ENCODE results near the gene MSH5. TPM values are rescaled to one million over a fixed set of nuclear protein-coding genes. Genes with fewer than 3 reads are reported as not detected.

The MSH5 gene
- total RNA-seq, 2 experiments from 2014 or later: 104 to 218 TPM

DNA sequence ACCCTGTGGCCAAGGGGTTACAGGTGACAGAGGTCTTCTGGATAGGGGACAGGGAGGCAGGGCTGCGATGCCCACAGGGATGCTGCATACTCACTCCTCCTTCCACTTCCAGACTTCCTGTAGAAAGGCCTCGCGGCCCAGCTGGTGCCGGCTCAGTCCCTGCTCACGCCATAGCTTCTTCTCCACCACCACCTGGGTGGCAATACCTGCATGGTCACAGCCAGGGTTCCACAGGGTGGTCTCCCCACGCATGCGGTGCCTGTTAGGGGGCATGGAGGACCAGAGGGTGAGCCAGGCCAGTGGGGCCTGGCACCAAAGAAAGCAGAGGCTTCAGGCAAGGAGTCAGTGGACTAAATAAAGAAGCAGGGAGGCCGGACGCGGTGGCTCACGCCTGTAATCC, 45.7 kb downstream of the MSH5 start:
- Histone ChIP-seq H3K79me2 (ENCODE audit: insufficient read depth, low read depth, low read length) (peaks cover 10% of the 10 kb centered on the region; the same call in 1 of the 2 replicates), H3K27ac (ENCODE audit: low read depth, low read length, poor library complexity, severe bottlenecking) (no peak overlapping the region), H3K36me3 (ENCODE audit: insufficient read depth, low read length) (peaks cover 90% of the 10 kb centered on the region), H3K9me3 (ENCODE audit: low read length) (no peaks in the 10 kb centered on the region), H2AFZ (ENCODE audit: low read length) (no peak overlapping the region), H3K4me1 (ENCODE audit: insufficient read depth, low read length, poor library complexity, severe bottlenecking) (peaks cover 25% of the 10 kb centered on the region), H3K4me3 (ENCODE audit: low read depth, low read length, poor library complexity, severe bottlenecking) (no peak overlapping the region), H4K20me1 (ENCODE audit: insufficient read depth, low read length) (no peaks in the 10 kb centered on the region), H3K9me2 (ENCODE audit: insufficient read depth, low read length) (no peaks in the 10 kb centered on the region), H3K4me2 (ENCODE audit: low read length) (no peak overlapping the region)
- DNase-seq (ENCODE audit: low spot score): no peak
- ChIA-PET POLR2A (interaction anchor here (0.6 to 0.7 kb wide), 2 partner anchors 21 to 380 kb away, joined by 3 to 6 read pairs; partner anchors contain the start of gene LSM2), CTCF (ENCODE audit: unreplicated experiment) (no interaction called here)
- no TSS peak for BruUV-seq (replicated peaks)
- intact Hi-C loops (cut with micrococcal nuclease; ENCODE audit: unreplicated experiment): loop anchor here (5.0 kb wide), 2 partner anchors 43 to 163 kb away; partner anchors contain the start of genes MSH5 and PRRC2A
- TF ChIP-seq, protein P1, sequence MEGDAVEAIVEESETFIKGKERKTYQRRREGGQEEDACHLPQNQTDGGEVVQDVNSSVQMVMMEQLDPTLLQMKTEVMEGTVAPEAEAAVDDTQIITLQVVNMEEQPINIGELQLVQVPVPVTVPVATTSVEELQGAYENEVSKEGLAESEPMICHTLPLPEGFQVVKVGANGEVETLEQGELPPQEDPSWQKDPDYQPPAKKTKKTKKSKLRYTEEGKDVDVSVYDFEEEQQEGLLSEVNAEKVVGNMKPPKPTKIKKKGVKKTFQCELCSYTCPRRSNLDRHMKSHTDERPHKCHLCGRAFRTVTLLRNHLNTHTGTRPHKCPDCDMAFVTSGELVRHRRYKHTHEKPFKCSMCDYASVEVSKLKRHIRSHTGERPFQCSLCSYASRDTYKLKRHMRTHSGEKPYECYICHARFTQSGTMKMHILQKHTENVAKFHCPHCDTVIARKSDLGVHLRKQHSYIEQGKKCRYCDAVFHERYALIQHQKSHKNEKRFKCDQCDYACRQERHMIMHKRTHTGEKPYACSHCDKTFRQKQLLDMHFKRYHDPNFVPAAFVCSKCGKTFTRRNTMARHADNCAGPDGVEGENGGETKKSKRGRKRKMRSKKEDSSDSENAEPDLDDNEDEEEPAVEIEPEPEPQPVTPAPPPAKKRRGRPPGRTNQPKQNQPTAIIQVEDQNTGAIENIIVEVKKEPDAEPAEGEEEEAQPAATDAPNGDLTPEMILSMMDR (conservative IDR thresholded peaks at IDR 0.05; ENCODE audit: low read length): no peak

DNA sequence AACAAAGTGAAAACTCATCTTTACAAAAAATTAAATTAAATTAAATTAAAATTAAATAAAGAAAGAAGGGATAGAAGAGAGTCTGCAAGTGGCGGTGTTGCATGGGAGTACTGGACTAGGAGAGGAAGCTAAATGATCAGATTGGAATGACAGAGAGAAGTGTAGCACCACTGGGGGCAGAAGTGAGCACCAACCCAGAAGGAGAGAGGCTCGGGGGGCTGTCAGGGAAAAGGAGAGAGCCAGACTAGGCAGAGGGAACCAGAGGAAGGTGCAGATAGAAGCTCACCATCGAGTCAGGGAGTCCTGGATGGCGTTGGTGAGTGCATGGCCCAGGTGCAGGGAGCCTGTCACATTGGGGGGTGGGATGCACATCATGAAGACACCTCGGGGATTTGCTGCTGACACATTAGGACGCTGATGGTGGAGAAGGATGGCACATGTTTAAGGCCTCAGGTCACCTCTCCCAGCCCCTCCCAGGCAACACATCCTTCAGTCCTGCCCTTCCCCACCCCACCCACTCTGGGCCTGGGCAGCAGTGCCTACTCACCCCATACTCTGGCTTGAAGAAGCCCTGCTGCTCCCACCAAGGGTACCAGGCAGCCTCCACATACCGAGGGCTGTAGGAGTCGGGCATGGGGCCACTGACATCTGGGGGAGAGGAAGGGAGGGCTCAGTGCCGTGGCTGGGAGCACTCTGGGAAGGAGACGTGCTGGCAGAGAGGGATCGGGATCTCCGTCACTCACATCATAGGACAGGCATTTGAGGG, 51.7 kb downstream of the MSH5 start:
- BruUV-seq (replicated peaks): no TSS peak
- POLR2A ChIA-PET: no interaction called here
- peaks cover 55% of the 10 kb centered on the region for H3K4me1 ChIP-seq (ENCODE audit: insufficient read depth, low read length, poor library complexity, severe bottlenecking)
- H2AFZ ChIP-seq (ENCODE audit: low read length): no peak overlapping the region
- no peak overlapping the region for H3K4me2 ChIP-seq (ENCODE audit: low read length)
- H3K4me3 ChIP-seq (ENCODE audit: low read depth, low read length, poor library complexity, severe bottlenecking): no peak overlapping the region
- CTCF ChIA-PET (ENCODE audit: unreplicated experiment): no interaction called here
- H4K20me1 ChIP-seq (ENCODE audit: insufficient read depth, low read length): no peaks in the 10 kb centered on the region
- H3K27ac ChIP-seq (ENCODE audit: low read depth, low read length, poor library complexity, severe bottlenecking): no peak overlapping the region
- intact Hi-C loops (cut with micrococcal nuclease; ENCODE audit: unreplicated experiment): loop anchor here (10.0 kb wide), 1 partner anchor 247 kb away; the partner anchor contains the start of genes ATP6V1G2, DDX39B and NFKBIL1
- TF ChIP-seq, protein P1 (conservative IDR thresholded peaks at IDR 0.05; ENCODE audit: low read length): peak; percentile 81
- TF ChIP-seq EZH2phosphoT487 (IDR thresholded peaks at IDR 0.05; ENCODE audit: borderline replicate concordance, low read depth, low read length): no peak
- DNase-seq (ENCODE audit: low spot score): peak; percentile 58
- peaks cover 62% of the 10 kb centered on the region for H3K36me3 ChIP-seq (ENCODE audit: insufficient read depth, low read length)
- peaks cover 40% of the 10 kb centered on the region for H3K79me2 ChIP-seq (ENCODE audit: insufficient read depth, low read depth, low read length)
- H3K9me2 ChIP-seq (ENCODE audit: insufficient read depth, low read length): no peaks in the 10 kb centered on the region
- no peaks in the 10 kb centered on the region for H3K9me3 ChIP-seq (ENCODE audit: low read length)

DNA sequence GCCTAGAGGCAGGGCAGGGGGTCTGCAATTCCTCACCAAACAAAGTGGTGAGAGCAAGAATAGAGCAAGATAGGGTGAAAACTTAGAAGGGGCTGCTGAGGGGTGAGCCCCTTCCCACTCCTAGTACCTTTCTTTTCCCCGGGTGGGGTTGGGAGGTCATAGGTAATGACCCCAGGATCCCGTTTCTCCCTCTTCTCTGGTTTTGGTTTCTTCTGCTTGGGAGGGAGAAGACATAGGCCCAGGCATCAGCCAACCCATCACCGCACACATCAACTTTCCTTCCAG, 52.2 kb downstream of the MSH5 start:
- no peak for TF ChIP-seq EZH2phosphoT487 (IDR thresholded peaks at IDR 0.05; ENCODE audit: borderline replicate concordance, low read depth, low read length)
- TF ChIP-seq, protein P1 (conservative IDR thresholded peaks at IDR 0.05; ENCODE audit: low read length): no peak
- no peak overlapping the region for H3K4me2 ChIP-seq (ENCODE audit: low read length)
- intact Hi-C loops (cut with micrococcal nuclease; ENCODE audit: unreplicated experiment): loop anchor here (10.0 kb wide), 1 partner anchor 247 kb away; the partner anchor contains the start of genes ATP6V1G2, DDX39B and NFKBIL1
- no peaks in the 10 kb centered on the region for H4K20me1 ChIP-seq (ENCODE audit: insufficient read depth, low read length)
- peaks cover 40% of the 10 kb centered on the region for H3K79me2 ChIP-seq (ENCODE audit: insufficient read depth, low read depth, low read length)
- ChIA-PET POLR2A (no interaction called here), CTCF (ENCODE audit: unreplicated experiment) (no interaction called here)
- no peaks in the 10 kb centered on the region for H3K9me2 ChIP-seq (ENCODE audit: insufficient read depth, low read length)
- no peaks in the 10 kb centered on the region for H3K9me3 ChIP-seq (ENCODE audit: low read length)
- no peak for DNase-seq (ENCODE audit: low spot score)
- no peak overlapping the region for H3K4me3 ChIP-seq (ENCODE audit: low read depth, low read length, poor library complexity, severe bottlenecking)
- no peak overlapping the region for H2AFZ ChIP-seq (ENCODE audit: low read length)
- no TSS peak for BruUV-seq (replicated peaks)
- H3K36me3 ChIP-seq (ENCODE audit: insufficient read depth, low read length): peaks cover 62% of the 10 kb centered on the region
- H3K27ac ChIP-seq (ENCODE audit: low read depth, low read length, poor library complexity, severe bottlenecking): no peak overlapping the region
- peaks cover 60% of the 10 kb centered on the region for H3K4me1 ChIP-seq (ENCODE audit: insufficient read depth, low read length, poor library complexity, severe bottlenecking)

Measured in OCI-LY7 (cell line).